ENCODE measurements around the gene CSGALNACT2. TPM values are rescaled to one million over a fixed set of nuclear protein-coding genes. Genes with fewer than 3 reads are reported as not detected.

Gene CSGALNACT2
- total RNA-seq, 4 donors from 2014 or later, result 14.4 to 24.1 (median 20.0) TPM

DNA sequence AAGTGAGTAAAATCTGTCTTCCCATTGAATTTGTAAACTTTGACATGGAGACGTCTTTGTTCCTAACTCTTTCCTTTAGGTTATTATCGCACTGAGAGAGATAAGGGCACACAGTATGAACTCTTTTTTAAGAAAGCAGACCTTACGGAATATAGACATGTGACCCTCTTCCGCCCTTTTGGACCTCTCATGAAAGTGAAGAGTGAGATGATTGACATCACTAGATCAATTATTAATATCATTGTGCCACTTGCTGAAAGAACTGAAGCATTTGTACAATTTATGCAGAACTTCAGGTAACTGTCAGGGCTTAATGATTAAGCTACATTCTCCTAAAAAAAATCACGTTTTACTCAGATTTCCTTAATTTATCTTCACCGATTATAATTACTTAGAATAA, 20.4 kb downstream of the CSGALNACT2 start:
- DNase-seq, result no peak
- Histone ChIP-seq H3K9me3 (no peaks in the 10 kb centered on the region), H3K36me3 (no peaks in the 10 kb centered on the region), H3K4me1 (peaks cover 6 to 23% of the 10 kb centered on the region in 2 donors), H3K4me3 (replicated peaks in 1 of 3) (no peak overlapping the region), H3K27ac (no peak overlapping the region), H3K27me3 (no peaks in the 10 kb centered on the region)
- intact Hi-C loops (cut with DNase I), result no loop called here
- WGBS, 2 donors, result 94 to 96% methylated on average over 6 of the region's 6 CpGs
- TF ChIP-seq, protein P1, sequence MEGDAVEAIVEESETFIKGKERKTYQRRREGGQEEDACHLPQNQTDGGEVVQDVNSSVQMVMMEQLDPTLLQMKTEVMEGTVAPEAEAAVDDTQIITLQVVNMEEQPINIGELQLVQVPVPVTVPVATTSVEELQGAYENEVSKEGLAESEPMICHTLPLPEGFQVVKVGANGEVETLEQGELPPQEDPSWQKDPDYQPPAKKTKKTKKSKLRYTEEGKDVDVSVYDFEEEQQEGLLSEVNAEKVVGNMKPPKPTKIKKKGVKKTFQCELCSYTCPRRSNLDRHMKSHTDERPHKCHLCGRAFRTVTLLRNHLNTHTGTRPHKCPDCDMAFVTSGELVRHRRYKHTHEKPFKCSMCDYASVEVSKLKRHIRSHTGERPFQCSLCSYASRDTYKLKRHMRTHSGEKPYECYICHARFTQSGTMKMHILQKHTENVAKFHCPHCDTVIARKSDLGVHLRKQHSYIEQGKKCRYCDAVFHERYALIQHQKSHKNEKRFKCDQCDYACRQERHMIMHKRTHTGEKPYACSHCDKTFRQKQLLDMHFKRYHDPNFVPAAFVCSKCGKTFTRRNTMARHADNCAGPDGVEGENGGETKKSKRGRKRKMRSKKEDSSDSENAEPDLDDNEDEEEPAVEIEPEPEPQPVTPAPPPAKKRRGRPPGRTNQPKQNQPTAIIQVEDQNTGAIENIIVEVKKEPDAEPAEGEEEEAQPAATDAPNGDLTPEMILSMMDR (IDR thresholded peaks at IDR 0.05), result no peak
- TF ChIP-seq POLR2A (IDR thresholded peaks at IDR 0.05), result no peak

DNA sequence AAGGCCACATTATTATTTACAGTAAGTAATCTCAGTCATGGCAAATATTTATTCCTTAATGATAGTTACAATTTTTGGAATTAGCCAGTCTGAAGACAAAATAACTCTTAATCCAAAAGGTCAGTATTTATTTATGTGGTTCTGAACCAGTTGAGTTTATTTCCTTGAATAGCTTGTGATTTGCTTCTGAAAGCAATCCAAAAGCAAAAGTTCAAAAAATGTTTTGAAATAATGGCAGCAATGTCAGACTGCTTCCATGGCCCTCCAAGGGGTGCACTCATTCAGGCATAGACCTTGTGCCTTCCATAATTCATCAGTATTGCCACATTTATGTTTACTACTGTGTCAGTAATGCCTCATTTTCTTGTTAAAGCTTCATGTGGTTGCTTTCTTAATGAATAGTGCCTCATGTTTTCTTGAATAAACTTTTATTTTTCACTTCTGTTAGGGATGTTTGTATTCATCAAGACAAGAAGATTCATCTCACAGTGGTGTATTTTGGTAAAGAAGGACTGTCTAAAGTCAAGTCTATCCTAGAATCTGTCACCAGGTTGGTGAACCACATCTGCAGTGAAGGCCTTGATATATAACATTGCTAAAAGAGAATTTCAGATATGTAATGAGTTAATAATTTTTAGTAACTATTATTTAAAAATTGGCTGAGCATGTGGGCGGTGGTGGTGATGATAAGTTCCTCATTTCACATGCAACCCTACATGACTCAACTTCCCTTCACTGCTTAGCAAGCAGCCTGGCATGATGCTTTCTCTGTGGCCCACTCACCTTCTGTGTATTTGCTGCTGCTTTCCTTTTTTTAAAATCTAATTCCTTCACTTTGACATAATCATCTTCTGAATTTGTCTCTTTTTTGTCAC, 22.0 kb downstream of the CSGALNACT2 start:
- no peak overlapping the region for H3K4me3 ChIP-seq (replicated peaks in 1 of 3)
- no peaks in the 10 kb centered on the region for H3K9me3 ChIP-seq
- TF ChIP-seq, protein P1 (IDR thresholded peaks at IDR 0.05), result no peak
- no peak for TF ChIP-seq POLR2A (IDR thresholded peaks at IDR 0.05)
- no peaks in the 10 kb centered on the region for H3K36me3 ChIP-seq
- H3K27me3 ChIP-seq, result no peaks in the 10 kb centered on the region
- 80 to 88% methylated on average over 1 of the region's 1 CpG for WGBS, 2 donors
- H3K4me1 ChIP-seq, result peaks cover 4 to 14% of the 10 kb centered on the region in 2 donors
- DNase-seq, result no peak
- intact Hi-C loops (cut with DNase I), result no loop called here
- H3K27ac ChIP-seq, result no peak overlapping the region

DNA sequence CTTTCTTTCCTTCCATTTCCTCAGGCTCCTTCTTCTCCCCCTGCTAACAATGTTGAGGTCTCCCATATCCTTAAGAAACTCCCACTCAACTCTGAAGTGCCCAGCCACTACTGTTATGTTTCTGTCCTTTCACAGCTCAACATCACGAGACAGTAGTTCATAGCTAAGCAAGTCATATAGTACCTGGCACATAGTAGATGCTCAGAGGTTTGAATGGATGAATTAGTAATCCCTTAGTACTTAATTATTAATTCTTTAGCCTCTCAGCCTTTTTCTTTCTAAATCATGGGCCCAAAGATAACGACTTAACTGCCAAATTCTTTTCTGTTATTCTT, 22.6 kb downstream of the CSGALNACT2 start:
- intact Hi-C loops (cut with DNase I), result no loop called here
- Histone ChIP-seq H3K4me3 (replicated peaks in 1 of 3) (no peak overlapping the region), H3K27me3 (no peaks in the 10 kb centered on the region), H3K27ac (no peak overlapping the region), H3K4me1 (peaks cover 0 to 8% of the 10 kb centered on the region in 2 donors), H3K36me3 (no peaks in the 10 kb centered on the region), H3K9me3 (no peaks in the 10 kb centered on the region)
- 88 to 93% methylated on average over 2 of the region's 2 CpGs for WGBS, 2 donors
- TF ChIP-seq, protein P1 (IDR thresholded peaks at IDR 0.05), result no peak
- no peak for TF ChIP-seq POLR2A (IDR thresholded peaks at IDR 0.05)
- DNase-seq, result no peak

DNA sequence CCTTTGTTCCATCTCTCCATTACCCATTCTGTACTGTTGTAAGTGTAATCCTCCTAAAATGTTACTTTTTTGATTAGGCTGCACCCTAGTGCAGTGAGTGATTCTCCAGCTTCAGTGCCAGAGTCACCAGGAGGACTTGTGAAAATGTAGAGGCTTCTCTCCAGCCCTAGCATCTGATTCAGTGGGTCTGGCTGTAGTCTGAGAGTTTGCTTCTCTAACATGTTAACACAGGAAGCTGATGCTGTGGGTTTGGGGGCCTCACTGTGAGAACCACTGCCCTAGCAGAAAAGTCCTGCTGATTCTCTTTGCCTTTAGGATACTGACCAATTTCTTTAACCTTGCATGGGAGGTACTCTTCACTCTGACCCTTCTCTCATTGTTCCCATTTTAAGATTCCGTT, 24.4 kb downstream of the CSGALNACT2 start:
- Histone ChIP-seq H3K27ac (no peak overlapping the region), H3K4me3 (replicated peaks in 1 of 3) (no peak overlapping the region), H3K4me1 (peaks cover 0 to 2% of the 10 kb centered on the region in 2 donors), H3K9me3 (no peaks in the 10 kb centered on the region), H3K27me3 (no peaks in the 10 kb centered on the region), H3K36me3 (no peaks in the 10 kb centered on the region)
- WGBS, 2 donors, result 90 to 91% methylated on average over 1 of the region's 1 CpG
- no peak for DNase-seq
- TF ChIP-seq, protein P1 (IDR thresholded peaks at IDR 0.05), result no peak
- no peak for TF ChIP-seq POLR2A (IDR thresholded peaks at IDR 0.05)
- intact Hi-C loops (cut with DNase I), result no loop called here

DNA sequence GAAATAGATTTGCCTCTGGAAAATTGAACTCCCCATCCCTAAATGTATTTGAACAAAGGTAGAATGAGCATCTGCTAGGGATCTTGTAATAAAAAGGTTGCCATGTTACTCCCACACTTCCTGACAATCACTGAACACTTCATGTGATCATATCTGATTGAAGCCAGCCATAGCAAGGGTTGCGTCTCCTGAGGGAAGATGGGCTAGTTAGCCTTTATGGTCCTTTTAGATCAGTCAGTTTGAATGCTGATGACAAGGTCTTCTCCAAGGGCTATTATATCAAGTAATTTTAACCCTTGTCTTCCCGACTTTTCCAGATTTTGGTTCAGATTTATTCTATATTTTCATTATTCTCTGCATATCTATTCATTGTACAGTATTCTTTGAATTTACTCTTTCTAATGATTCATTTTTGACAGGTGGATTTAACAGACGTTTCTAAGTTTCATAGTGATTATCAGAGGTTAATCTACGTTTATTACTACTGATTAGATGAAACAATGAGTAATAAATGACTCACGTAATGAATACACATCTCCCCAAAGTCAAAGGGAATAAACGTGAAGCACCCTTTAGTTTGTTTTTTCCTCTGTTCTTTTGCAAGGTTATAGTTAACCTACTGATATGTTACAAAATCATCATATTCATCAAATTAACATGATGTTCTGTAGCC, 28.1 kb downstream of the CSGALNACT2 start:
- no peak for TF ChIP-seq POLR2A (IDR thresholded peaks at IDR 0.05)
- TF ChIP-seq, protein P1 (IDR thresholded peaks at IDR 0.05), result no peak
- Histone ChIP-seq H3K27ac (no peak overlapping the region), H3K9me3 (no peaks in the 10 kb centered on the region), H3K4me1 (peaks cover 2 to 4% of the 10 kb centered on the region in 2 donors), H3K36me3 (no peaks in the 10 kb centered on the region), H3K4me3 (replicated peaks in 1 of 3) (no peak overlapping the region), H3K27me3 (no peaks in the 10 kb centered on the region)
- DNase-seq, result no peak
- WGBS, 2 donors, result 88 to 91% methylated on average over 6 of the region's 6 CpGs
- intact Hi-C loops (cut with DNase I), result no loop called here

Data from thyroid gland (tissue), 4 donors.